Progenitor cell of endocrine pancreas (in vitro differentiated cells): ENCODE results near the gene RAB3A. TPM values are rescaled to one million over a fixed set of nuclear protein-coding genes. Genes with fewer than 3 reads are reported as not detected.

Experiments used
- DNase-seq: peaks from one replicate; pipeline ENCODE4 v3.0.0; 2021; ENCODE audit warnings: low spot score; ENCODE audit not compliant: unreplicated experiment
- H3K27ac Mint-ChIP-seq: 2 replicates; pipeline ENCODE4 v1.8.0; 2021; ENCODE audit warnings: mild to moderate bottlenecking, moderate library complexity, mixed read lengths
- H3K27me3 Mint-ChIP-seq: 2 replicates; pipeline ENCODE4 v1.8.0; 2021; ENCODE audit warnings: mixed read lengths
- H3K36me3 Mint-ChIP-seq: 2 replicates; pipeline ENCODE4 v1.8.0; 2022; ENCODE audit warnings: mixed read lengths; ENCODE audit not compliant: insufficient read depth
- H3K4me1 Mint-ChIP-seq: 2 replicates; pipeline ENCODE4 v1.8.0; 2021; ENCODE audit warnings: low read depth, mixed read lengths
- H3K4me3 Mint-ChIP-seq: 2 replicates; pipeline ENCODE4 v1.8.0; 2021; ENCODE audit warnings: low read depth, mild to moderate bottlenecking, moderate library complexity, mixed read lengths
- H3K9me3 Mint-ChIP-seq: 2 replicates; pipeline ENCODE4 v1.8.0; 2021; ENCODE audit warnings: low read depth, mixed read lengths
- CTCF ChIP-seq: fragments of 200-600 bp; sonication (generic); IDR thresholded peaks from one replicate; pipeline ENCODE4 v1.5.0; 2021; ENCODE audit warnings: antibody characterized with exemption, mild to moderate bottlenecking; ENCODE audit not compliant: unreplicated experiment
- total RNA-seq: library from RNA; stranded (reverse); gene quantifications from 2 replicates; pipeline ENCODE4 v1.2.1, GENCODE V29; 2021

The RAB3A gene
- total RNA-seq, 1 donor from 2014 or later, result 3.3 TPM

DNA sequence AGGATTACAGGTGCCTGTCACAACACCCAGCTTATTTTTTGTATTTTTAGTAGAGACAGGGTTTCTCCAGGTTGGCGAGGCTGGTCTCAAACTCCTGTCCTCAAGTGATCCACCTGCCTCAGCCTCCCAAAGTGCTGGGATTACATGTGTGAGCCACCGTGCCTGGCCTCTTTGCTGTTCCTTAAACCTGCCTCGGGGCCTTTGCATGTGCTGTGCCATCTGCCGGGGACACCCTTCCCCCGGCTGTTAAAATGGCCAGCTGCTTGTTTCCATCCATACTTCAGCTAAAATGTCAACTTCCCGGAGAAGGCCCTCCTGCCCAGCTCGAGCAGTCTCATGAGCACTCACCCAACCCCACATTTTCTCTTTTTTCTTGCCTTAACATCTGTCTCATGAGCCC is 41.5 kb upstream of the RAB3A start:
- H3K27ac Mint-ChIP-seq, result no peak overlapping the region
- no peaks in the 10 kb centered on the region for H3K9me3 Mint-ChIP-seq
- peaks cover 1% of the 10 kb centered on the region for H3K4me1 Mint-ChIP-seq
- TF ChIP-seq CTCF, result no peak
- H3K27me3 Mint-ChIP-seq, result peaks cover 14% of the 10 kb centered on the region
- H3K4me3 Mint-ChIP-seq, result no peak overlapping the region
- no peaks in the 10 kb centered on the region for H3K36me3 Mint-ChIP-seq
- no peak for DNase-seq

GRCh38 chr19:18239303-18239702 is 35.5 kb upstream of the RAB3A start:
- Mint-ChIP-seq H3K9me3 (no peaks in the 10 kb centered on the region), H3K27me3 (peaks cover 42% of the 10 kb centered on the region), H3K27ac (no peak overlapping the region), H3K4me1 (no peaks in the 10 kb centered on the region), H3K4me3 (no peak overlapping the region), H3K36me3 (no peaks in the 10 kb centered on the region)
- TF ChIP-seq CTCF, result no peak
- no peak for DNase-seq

DNA sequence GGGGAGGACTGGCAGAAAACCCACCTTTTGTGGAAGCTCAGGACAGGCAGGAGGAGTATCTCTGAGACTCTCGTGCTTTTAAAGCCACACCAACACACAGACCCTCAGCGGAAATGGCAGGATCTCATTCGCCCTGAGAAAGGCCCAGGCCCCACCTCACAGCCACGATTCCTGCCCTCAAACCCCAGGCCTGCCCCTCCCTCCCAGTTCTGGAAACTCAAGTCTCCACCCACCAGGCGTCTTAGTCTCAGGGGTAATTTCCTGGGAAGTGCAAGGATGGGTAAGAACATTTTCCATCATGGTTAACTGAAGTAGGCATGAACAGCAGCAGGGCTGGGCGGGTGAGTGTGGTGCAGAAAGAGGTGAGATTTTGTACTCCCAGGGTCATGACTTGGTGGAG is 30.4 kb upstream of the RAB3A start:
- TF ChIP-seq CTCF, result no peak
- DNase-seq, result no peak
- Mint-ChIP-seq H3K27ac (no peak overlapping the region), H3K4me1 (peaks cover 3% of the 10 kb centered on the region), H3K27me3 (peaks cover 52% of the 10 kb centered on the region), H3K9me3 (peaks cover 3% of the 10 kb centered on the region), H3K36me3 (no peaks in the 10 kb centered on the region), H3K4me3 (no peak overlapping the region)

DNA sequence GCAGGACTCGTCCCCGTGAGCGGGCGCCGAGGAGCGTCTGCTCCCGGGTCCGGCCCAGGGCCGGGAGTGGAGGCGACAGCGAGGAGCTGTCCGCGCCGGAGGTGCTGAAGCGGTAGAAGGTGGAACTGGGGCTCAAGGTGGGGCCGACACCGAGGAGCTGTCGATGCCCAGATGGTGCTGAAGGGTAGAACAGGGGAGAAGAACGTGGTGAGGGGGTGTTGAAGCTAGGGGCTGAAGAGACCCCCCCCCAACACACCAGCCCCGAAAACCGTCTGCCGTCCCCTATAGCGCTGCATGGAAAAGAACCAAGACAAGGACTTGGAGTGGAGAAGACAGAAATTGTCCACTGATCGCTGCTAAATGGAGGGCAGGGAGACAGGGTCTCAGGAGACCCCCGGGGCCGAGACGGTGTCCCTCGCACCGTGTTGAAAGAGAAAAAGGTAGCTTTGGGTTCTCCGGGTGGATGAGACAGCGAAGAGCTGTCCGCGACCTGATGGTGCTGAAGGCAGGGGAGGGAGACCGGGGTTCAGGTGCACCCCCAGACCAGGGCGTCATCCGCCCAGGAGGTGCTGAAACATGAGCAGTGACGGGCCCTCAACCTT is 29.5 kb upstream of the RAB3A start:
- H3K27ac Mint-ChIP-seq, result peak overlapping the region; percentile 18
- H3K9me3 Mint-ChIP-seq, result peaks cover 3% of the 10 kb centered on the region
- peaks cover 3% of the 10 kb centered on the region for H3K4me1 Mint-ChIP-seq
- peaks cover 49% of the 10 kb centered on the region for H3K27me3 Mint-ChIP-seq
- no peaks in the 10 kb centered on the region for H3K36me3 Mint-ChIP-seq
- no peak for TF ChIP-seq CTCF
- H3K4me3 Mint-ChIP-seq, result no peak overlapping the region
- peak; percentile 84 for DNase-seq

DNA sequence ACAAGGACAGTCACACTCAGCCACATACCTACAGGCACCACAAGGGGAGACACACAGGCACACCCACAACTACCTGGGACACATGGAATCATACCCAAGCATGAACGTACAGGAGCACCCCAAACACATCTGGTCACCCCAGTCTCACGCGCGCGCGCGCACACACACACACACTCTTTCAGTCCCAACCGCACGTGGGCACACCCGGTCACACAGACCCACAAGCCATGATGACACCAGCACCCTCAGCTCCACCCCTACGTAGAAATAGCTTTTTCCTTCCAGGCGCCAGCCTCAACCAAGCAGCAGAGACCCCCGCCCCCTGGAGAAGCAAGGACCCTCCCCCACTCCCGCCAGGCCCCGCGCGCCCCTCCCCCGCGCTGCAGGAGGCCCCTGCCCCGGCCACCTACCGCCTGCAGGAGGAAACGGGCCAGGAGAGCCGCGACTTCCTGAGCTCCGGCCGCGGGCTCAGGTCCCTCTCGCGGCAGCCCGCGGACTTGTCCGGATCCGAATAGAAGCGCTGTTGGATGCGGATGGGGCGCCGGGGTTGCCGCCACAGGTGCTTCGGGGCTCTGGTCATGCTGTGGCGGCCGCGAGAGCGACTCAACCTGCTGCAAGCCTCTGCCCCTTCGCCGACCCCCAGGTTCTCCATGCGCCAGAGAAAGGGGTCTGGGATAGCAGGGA is 28.8 kb upstream of the RAB3A start:
- peak; percentile 43 for TF ChIP-seq CTCF
- Mint-ChIP-seq H3K9me3 (peaks cover 3% of the 10 kb centered on the region), H3K27me3 (peaks cover 54% of the 10 kb centered on the region), H3K36me3 (no peaks in the 10 kb centered on the region), H3K27ac (peak overlapping the region; percentile 29), H3K4me3 (peak overlapping the region; percentile 63), H3K4me1 (peaks cover 3% of the 10 kb centered on the region)
- no peak for DNase-seq
